ENCODE measurements around the gene PDE4D.

Gene PDE4D

DNA sequence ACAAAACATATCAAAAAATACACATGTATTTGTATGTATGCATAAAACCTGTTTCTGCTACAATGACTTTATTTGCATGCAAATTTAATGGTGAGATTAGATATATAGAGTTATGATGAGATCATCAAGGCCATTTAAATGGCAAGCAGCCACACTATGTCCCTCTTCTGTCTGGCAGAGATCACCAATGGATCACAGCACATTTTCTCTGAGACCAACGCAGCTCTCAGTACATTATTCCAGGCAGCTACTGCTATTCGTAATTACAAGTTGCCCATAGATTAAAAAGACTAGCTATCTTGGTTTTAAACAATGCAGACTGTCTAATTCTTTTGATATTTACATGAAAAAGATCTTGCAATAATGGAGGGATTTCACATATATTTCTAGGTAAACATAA lies 629.5 kb downstream of the PDE4D start:
- no peaks in the 10 kb centered on the region for H3K27me3 Mint-ChIP-seq
- H3K9me3 Mint-ChIP-seq = no peaks in the 10 kb centered on the region
- no peaks in the 10 kb centered on the region for H3K36me3 Mint-ChIP-seq
- no peak overlapping the region for H3K4me3 Mint-ChIP-seq
- H3K27ac Mint-ChIP-seq = no peak overlapping the region
- ATAC-seq (replicated peaks) = no peak
- H3K4me1 Mint-ChIP-seq = peaks cover 0 to 3% of the 10 kb centered on the region in 2 donors
- DNase-seq = no peak

DNA sequence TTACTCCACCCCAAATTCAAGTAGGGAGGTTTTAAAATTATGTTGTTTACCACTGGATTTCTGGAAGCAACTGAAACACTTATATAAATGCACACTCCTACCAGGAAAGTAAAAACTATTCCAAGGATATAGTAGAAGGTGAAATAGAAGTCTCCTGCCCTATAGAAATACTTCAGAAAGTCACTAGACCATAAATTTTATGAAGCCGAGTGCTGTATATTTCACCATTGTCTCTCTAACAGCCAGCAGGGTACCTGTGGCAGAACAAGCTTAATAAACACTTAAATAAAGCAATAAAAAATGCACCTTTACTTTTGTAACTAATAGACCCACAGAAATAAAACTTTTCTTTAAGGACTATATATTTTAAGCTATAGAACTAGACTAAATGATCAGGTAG lies 631.6 kb downstream of the PDE4D start:
- DNase-seq (no peak), ATAC-seq (replicated peaks) (no peak)
- H3K36me3 Mint-ChIP-seq = no peaks in the 10 kb centered on the region
- no peaks in the 10 kb centered on the region for H3K27me3 Mint-ChIP-seq
- H3K27ac Mint-ChIP-seq = no peak overlapping the region
- H3K4me1 Mint-ChIP-seq = peaks cover 0 to 3% of the 10 kb centered on the region in 2 donors
- H3K4me3 Mint-ChIP-seq = no peak overlapping the region
- no peaks in the 10 kb centered on the region for H3K9me3 Mint-ChIP-seq

GRCh38 chr5:59260973-59261372 lies 632.6 kb downstream of the PDE4D start:
- H3K27ac Mint-ChIP-seq = no peak overlapping the region
- H3K9me3 Mint-ChIP-seq = no peaks in the 10 kb centered on the region
- H3K36me3 Mint-ChIP-seq = no peaks in the 10 kb centered on the region
- no peaks in the 10 kb centered on the region for H3K27me3 Mint-ChIP-seq
- H3K4me1 Mint-ChIP-seq = peaks cover 0 to 3% of the 10 kb centered on the region in 2 donors
- DNase-seq (no peak), ATAC-seq (replicated peaks) (no peak)
- no peak overlapping the region for H3K4me3 Mint-ChIP-seq

DNA sequence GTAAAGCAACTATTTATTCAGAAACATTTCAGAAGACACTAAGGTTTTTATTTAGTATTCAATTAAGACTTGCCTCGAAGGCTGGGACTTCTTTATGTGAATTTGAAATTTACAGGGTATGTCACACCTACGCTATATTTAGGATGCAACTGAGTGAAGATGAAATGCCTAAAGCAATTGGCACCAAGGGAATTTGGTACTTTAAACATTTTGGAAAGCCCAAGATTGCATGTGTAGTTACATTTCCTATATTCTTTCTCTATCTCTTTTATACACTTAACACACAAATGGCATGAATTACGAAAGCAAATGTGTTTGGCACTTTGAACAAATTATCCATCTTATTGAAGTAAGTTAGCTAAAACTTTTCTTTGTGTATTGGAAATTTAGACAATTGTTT lies 633.3 kb downstream of the PDE4D start:
- peaks cover 0 to 3% of the 10 kb centered on the region in 2 donors for H3K4me1 Mint-ChIP-seq
- H3K9me3 Mint-ChIP-seq = peaks cover 0 to 1% of the 10 kb centered on the region in 2 donors
- DNase-seq (no peak), ATAC-seq (replicated peaks) (no peak)
- H3K4me3 Mint-ChIP-seq = no peak overlapping the region
- H3K27ac Mint-ChIP-seq = no peak overlapping the region
- no peaks in the 10 kb centered on the region for H3K36me3 Mint-ChIP-seq
- H3K27me3 Mint-ChIP-seq = no peaks in the 10 kb centered on the region

DNA sequence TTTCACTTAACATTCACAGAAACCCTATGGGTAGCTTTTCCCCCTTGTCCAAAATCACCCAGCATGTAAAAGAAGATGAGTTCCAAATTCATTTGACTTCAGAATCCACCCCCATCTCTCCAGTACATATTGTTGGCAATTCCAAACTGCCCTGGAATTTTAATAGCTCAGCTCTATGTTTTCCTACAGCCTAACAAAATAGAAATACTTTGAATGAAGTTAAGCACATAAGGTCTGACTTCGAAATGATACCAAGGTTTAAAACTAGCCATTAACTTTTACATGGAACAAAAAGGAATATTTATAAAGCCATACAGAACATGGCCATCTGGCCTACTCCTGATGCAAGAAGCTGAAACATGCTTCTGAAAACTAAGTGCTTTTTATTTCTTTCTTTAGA lies 634.3 kb downstream of the PDE4D start:
- H3K9me3 Mint-ChIP-seq = peaks cover 0 to 2% of the 10 kb centered on the region in 2 donors
- no peaks in the 10 kb centered on the region for H3K4me1 Mint-ChIP-seq
- no peaks in the 10 kb centered on the region for H3K36me3 Mint-ChIP-seq
- no peak overlapping the region for H3K4me3 Mint-ChIP-seq
- H3K27me3 Mint-ChIP-seq = no peaks in the 10 kb centered on the region
- no peak overlapping the region for H3K27ac Mint-ChIP-seq
- ATAC-seq (replicated peaks) = no peak
- no peak for DNase-seq

- Mint-ChIP-seq H3K4me3 (no peak overlapping the region), H3K27ac (no peak overlapping the region), H3K9me3 (peaks cover 0 to 2% of the 10 kb centered on the region in 2 donors), H3K36me3 (no peaks in the 10 kb centered on the region), H3K4me1 (no peaks in the 10 kb centered on the region), H3K27me3 (no peaks in the 10 kb centered on the region)
- ATAC-seq (replicated peaks) = no peak
- no peak for DNase-seq
These were observed 635.8 kb downstream of the PDE4D start for GRCh38 chr5:59257488-59258400.

DNA sequence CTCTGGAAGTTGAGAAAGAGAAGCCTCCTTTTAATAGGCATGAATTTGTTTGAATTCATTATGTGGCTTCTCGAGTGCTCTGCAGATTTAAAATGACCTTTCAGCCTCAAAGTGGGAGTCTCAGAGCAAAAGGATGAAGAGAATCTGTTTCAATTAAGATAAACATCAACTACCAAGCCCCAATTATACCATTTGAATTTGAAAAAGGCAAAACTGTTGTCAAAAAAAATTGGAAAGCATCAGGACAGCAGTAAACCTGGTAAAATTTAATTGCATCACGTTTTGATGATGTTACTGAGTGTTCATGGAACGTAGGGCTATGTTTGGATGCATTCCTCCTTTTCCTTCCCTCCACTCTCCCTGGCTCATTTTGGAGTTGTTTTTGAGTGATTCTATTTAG lies 637.2 kb downstream of the PDE4D start:
- no peak overlapping the region for H3K27ac Mint-ChIP-seq
- DNase-seq = no peak
- no peak for ATAC-seq (replicated peaks)

DNA sequence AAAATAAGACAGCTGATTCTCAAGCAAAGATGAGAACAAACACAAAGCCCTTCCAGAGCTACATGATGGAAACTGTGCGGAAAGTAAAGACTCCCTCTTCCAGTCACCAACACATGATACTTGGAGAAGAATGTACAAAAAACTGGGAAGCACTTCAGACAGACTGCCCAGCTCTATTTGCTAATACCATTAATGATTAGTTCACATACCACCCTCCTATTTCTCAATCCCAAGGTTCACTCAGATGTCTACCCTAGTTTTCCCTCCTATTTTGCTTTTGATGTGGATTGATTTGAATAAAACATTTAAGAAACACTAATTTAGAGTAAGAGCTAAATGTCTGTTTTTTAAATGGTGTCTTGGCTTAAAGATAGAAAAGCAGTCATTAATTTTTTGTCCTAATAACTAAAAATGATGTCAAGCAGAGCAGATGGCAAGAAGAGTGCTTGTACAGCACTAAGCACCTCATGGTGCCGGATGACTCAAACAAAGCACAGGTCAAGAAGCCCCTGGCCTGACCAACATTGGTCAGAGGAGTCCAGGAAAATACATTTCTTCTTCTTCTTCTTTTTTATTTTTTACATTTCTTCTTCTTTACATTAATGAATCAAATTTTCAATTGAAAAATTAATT lies 639.4 kb downstream of the PDE4D start:
- Mint-ChIP-seq H3K4me1 (no peaks in the 10 kb centered on the region), H3K36me3 (peaks cover 1 to 5% of the 10 kb centered on the region in 2 donors), H3K27ac (no peak overlapping the region), H3K9me3 (peaks cover 0 to 2% of the 10 kb centered on the region in 2 donors), H3K4me3 (no peak overlapping the region), H3K27me3 (no peaks in the 10 kb centered on the region)
- DNase-seq (no peak), ATAC-seq (replicated peaks) (no peak)

More for the DNA sequence above, 637.2 kb downstream of the PDE4D start:
- no peaks in the 10 kb centered on the region for H3K27me3 Mint-ChIP-seq
- H3K9me3 Mint-ChIP-seq = peaks cover 0 to 2% of the 10 kb centered on the region in 2 donors
- H3K4me3 Mint-ChIP-seq = no peak overlapping the region
- H3K4me1 Mint-ChIP-seq = no peaks in the 10 kb centered on the region
- H3K36me3 Mint-ChIP-seq = peaks cover 1 to 5% of the 10 kb centered on the region in 2 donors

DNA sequence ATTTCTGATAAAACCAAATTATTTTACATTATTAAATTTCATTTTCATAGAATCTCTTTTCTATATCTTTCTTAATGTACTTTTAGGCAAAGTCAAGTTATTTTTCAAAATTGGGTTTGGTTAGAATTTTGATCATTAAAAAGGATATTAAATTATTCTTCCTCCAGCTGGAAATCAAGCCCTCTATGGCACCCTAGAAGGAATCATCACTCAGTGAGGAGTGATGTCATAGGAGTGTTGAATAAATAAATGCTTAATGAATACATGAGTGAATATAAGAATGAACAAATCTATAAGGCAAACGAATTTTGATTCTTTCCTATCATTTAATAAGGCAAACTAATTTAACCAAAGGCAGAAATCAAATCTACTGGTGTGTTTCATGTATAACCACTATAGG lies 639.9 kb downstream of the PDE4D start:
- Mint-ChIP-seq H3K4me3 (no peak overlapping the region), H3K9me3 (peaks cover 0 to 2% of the 10 kb centered on the region in 2 donors), H3K27me3 (no peaks in the 10 kb centered on the region), H3K4me1 (no peaks in the 10 kb centered on the region), H3K36me3 (peaks cover 1 to 5% of the 10 kb centered on the region in 2 donors), H3K27ac (no peak overlapping the region)
- DNase-seq = no peak
- no peak for ATAC-seq (replicated peaks)

DNA sequence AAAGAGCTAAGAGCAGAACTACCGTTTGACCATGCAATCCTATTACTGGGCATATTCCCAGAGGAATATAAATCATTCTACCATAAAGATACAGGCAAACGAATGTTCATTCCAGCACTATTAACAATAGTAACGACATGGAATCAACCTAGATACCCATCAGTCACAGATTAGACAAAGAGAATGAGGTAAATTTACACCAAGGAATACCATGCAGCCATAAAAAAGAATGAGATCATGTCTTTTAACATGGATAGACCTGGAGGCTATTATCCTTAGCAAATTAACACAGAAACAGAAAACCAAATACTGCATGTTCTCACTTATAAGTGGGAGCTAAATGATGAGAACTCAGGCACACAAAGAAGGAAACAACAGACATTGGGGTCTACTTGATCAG lies 641.9 kb downstream of the PDE4D start:
- Mint-ChIP-seq H3K9me3 (peaks cover 0 to 2% of the 10 kb centered on the region in 2 donors), H3K27me3 (no peaks in the 10 kb centered on the region), H3K36me3 (peaks cover 1 to 5% of the 10 kb centered on the region in 2 donors), H3K27ac (no peak overlapping the region), H3K4me3 (no peak overlapping the region), H3K4me1 (no peaks in the 10 kb centered on the region)
- DNase-seq (no peak), ATAC-seq (replicated peaks) (no peak)

DNA sequence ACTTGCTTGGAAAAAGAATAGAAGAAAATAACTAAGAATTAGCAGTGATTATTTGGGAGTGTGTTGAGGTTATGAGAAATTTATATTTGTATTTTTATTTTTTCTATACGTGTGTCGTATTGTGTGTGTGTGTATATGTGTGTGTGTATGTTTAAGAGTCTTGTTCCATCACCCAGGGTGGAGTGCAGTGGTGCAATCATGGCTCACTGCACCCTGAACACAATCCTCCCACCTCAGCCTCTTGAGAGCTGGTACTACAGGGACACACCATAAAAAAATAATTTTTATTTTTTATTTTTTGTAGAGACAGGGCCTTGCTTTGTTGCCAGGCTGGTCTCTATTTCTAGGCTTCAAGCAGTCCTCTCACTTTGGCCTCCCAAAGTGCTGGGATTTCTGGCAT lies 643.8 kb downstream of the PDE4D start:
- H3K27me3 Mint-ChIP-seq = no peaks in the 10 kb centered on the region
- H3K36me3 Mint-ChIP-seq = peaks cover 1 to 5% of the 10 kb centered on the region in 2 donors
- H3K9me3 Mint-ChIP-seq = no peaks in the 10 kb centered on the region
- DNase-seq = no peak
- no peak overlapping the region for H3K4me3 Mint-ChIP-seq
- no peaks in the 10 kb centered on the region for H3K4me1 Mint-ChIP-seq
- ATAC-seq (replicated peaks) = no peak
- no peak overlapping the region for H3K27ac Mint-ChIP-seq

GRCh38 chr5:59249160-59249559 lies 644.4 kb downstream of the PDE4D start:
- Mint-ChIP-seq H3K4me3 (no peak overlapping the region), H3K9me3 (no peaks in the 10 kb centered on the region), H3K27ac (no peak overlapping the region), H3K27me3 (no peaks in the 10 kb centered on the region), H3K36me3 (peaks cover 1 to 5% of the 10 kb centered on the region in 2 donors), H3K4me1 (no peaks in the 10 kb centered on the region)
- no peak for ATAC-seq (replicated peaks)
- DNase-seq = no peak

- Mint-ChIP-seq H3K9me3 (no peaks in the 10 kb centered on the region), H3K27me3 (no peaks in the 10 kb centered on the region), H3K4me1 (no peaks in the 10 kb centered on the region), H3K36me3 (peaks cover 1 to 5% of the 10 kb centered on the region in 2 donors), H3K4me3 (no peak overlapping the region), H3K27ac (no peak overlapping the region)
- ATAC-seq (replicated peaks) = no peak
- DNase-seq = no peak
These were observed 646.6 kb downstream of the PDE4D start for GRCh38 chr5:59246882-59247281.

DNA sequence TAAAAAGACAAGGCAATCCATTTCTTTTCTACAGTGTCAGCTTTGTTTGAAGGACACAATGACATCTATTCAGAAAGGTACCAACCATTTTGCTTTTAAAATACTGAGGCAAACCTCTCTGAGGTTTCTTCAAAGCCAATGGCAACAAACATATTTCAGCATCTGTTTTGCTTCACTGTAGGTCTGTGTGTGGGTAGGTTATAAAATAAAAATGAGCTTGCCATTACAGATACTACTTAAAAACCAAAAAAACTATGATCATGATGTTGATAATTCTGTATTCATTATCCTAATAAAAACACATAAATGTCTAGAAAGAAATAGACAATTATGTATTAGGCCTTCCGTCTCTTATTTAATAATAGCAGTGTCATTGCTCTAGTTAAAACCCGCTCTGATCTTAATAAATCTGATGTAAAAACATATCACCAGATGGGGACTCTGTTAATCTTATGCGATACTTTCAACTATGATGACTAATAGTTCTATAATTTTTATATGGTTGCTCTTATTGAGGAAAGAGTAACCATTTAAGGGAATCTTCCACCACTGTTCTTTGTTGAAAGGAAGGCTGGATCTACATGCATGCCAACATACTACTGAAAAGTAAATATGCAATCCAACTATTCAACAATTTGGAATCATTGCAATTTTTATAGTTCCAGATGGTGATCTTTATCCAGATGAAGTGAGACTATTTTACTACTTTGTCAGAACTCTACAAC lies 647.2 kb downstream of the PDE4D start:
- no peaks in the 10 kb centered on the region for H3K36me3 Mint-ChIP-seq
- no peaks in the 10 kb centered on the region for H3K27me3 Mint-ChIP-seq
- no peak overlapping the region for H3K27ac Mint-ChIP-seq
- DNase-seq (no peak), ATAC-seq (replicated peaks) (no peak)
- no peaks in the 10 kb centered on the region for H3K9me3 Mint-ChIP-seq
- no peak overlapping the region for H3K4me3 Mint-ChIP-seq
- no peaks in the 10 kb centered on the region for H3K4me1 Mint-ChIP-seq

All from stimulated activated naive B cell treated with anti-CD40 and anti-IgM and Interleukin-4, amounts not matched to agents 10 μg/mL and 1 μg/mL and 100 μg/mL, for 72 hours (primary cell).